H1 (cell line): ENCODE results near the gene NDUFB10. TPM values are rescaled to one million over a fixed set of nuclear protein-coding genes. Genes with fewer than 3 reads are reported as not detected.
A peak's percentile ranks its signal among the peaks of the same experiment; 100 is the strongest.

Experiments used
- CTCF ChIA-PET: fragments of 300-600 bp; sonication (Branson Sonifier 250); formaldehyde crosslinking; loops from one replicate; lab custom pipeline; 2021; ENCODE audit not compliant: partially characterized antibody; lab: Charles Lee
- POLR2A ChIA-PET: fragments of 300-600 bp; sonication (Branson Sonifier 250); formaldehyde crosslinking; loops from one replicate; lab custom pipeline; 2021; ENCODE audit warnings: inconsistent platforms; ENCODE audit not compliant: partially characterized antibody; lab: Charles Lee
- DNase-seq, 2 experiments: peaks; one replicate each; pipeline versions ENCODE4 v3.0.0 to v3.0.0-alpha.2; 2010 to 2022; ENCODE audit warnings: low spot score in 2 of 2, low read depth in 1 of 2, mixed read lengths in 1 of 2
- FAIRE-seq: peaks from 2 replicates; lab custom pipeline; 2011; peaks lifted over from hg19 to GRCh38; lab: Jason Lieb, UNC
- H2AFZ ChIP-seq: 2 replicates; pipeline ENCODE4 v1.8.1; 2012; ENCODE audit warnings: low read length, inconsistent platforms
- H2AK5ac ChIP-seq: 2 replicates; pipeline ENCODE4 v1.6.1; 2013; ENCODE audit warnings: low read depth, low read length
- H2BK120ac ChIP-seq: replicated peaks from 2 replicates; pipeline ENCODE3; 2013; ENCODE audit warnings: low read depth, low read length, inconsistent platforms
- H2BK12ac ChIP-seq: 2 replicates; pipeline ENCODE4 v1.6.1; 2013; ENCODE audit warnings: low read depth, low read length
- H2BK15ac ChIP-seq: 2 replicates; pipeline ENCODE4 v1.6.1; 2013; ENCODE audit warnings: low read length
- H2BK20ac ChIP-seq: 2 replicates; pipeline ENCODE4 v1.6.1; 2013; ENCODE audit warnings: low read length
- H2BK5ac ChIP-seq: 2 replicates; pipeline ENCODE4 v1.6.1; 2013; ENCODE audit warnings: low read depth, low read length
- H3K14ac ChIP-seq: 2 replicates; pipeline ENCODE4 v1.6.1; 2013; ENCODE audit warnings: inconsistent platforms; ENCODE audit not compliant: insufficient read length
- H3K18ac ChIP-seq: 2 replicates; pipeline ENCODE4 v1.6.1; 2013; ENCODE audit warnings: low read length; ENCODE audit errors: extremely low read depth
- H3K23ac ChIP-seq: 2 replicates; pipeline ENCODE4 v1.6.1; 2013; ENCODE audit warnings: inconsistent platforms; ENCODE audit not compliant: insufficient read length
- H3K23me2 ChIP-seq: 2 replicates; pipeline ENCODE4 v1.6.1; 2013; ENCODE audit warnings: low read depth, low read length
- H3K27ac ChIP-seq: 2 replicates; pipeline ENCODE4 v1.6.1; 2011; ENCODE audit warnings: low read depth, low read length, inconsistent platforms
- H3K27me3 ChIP-seq, 4 experiments: replicated peaks in 1 of 4; 1 replicate in 1 of 4; 2 replicates in 3 of 4; pipeline versions ENCODE4 v1.6.1 to v1.8.1; 2011 to 2013; ENCODE audit warnings: low read length in 3 of 4, mild to moderate bottlenecking in 3 of 4, inconsistent platforms in 2 of 4, mixed read lengths in 2 of 4, moderate library complexity in 1 of 4; ENCODE audit not compliant: control insufficient read depth in 3 of 4, insufficient read depth in 3 of 4; ENCODE audit errors: extremely low read depth in 1 of 4
- H3K36me3 ChIP-seq, 4 experiments: 2 replicates each; pipeline versions ENCODE4 v1.6.1 to v1.8.1; 2011 to 2013; ENCODE audit warnings: mild to moderate bottlenecking in 4 of 4, low read length in 3 of 4, moderate library complexity in 2 of 4, control low read depth in 1 of 4, inconsistent platforms in 1 of 4; ENCODE audit not compliant: insufficient read depth in 4 of 4, control insufficient read depth in 2 of 4
- H3K4ac ChIP-seq: replicated peaks from 2 replicates; pipeline ENCODE3; 2013; ENCODE audit warnings: low read length, low read depth, mixed read lengths, inconsistent platforms; ENCODE audit not compliant: insufficient read length
- H3K4me1 ChIP-seq, 4 experiments: replicated peaks in 1 of 4; 1 replicate in 1 of 4; 2 replicates in 3 of 4; pipeline versions ENCODE4 v1.6.1 to v1.8.1; 2011 to 2013; ENCODE audit warnings: low read length in 3 of 4, inconsistent platforms in 2 of 4, mixed read lengths in 1 of 4; ENCODE audit not compliant: insufficient read depth in 4 of 4, control insufficient read depth in 3 of 4
- H3K4me2 ChIP-seq, 2 experiments: 2 replicates each; pipeline versions ENCODE4 v1.6.1 to v1.8.1; 2011 to 2013; ENCODE audit warnings: low read depth in 2 of 2, low read length in 2 of 2, control low read depth in 1 of 2, inconsistent platforms in 1 of 2, mild to moderate bottlenecking in 1 of 2; ENCODE audit not compliant: insufficient read depth in 1 of 2
- H3K4me3 ChIP-seq, 4 experiments: fragments of 200-600, 300-600 bp in 1 of 4; sonication (generic), shearing (Covaris generic), sonication (Bioruptor Twin) in 1 of 4; 2 replicates each; pipeline versions ENCODE4 v1.5.1 to v1.8.1; 2011 to 2016; ENCODE audit warnings: low read length in 4 of 4, low read depth in 3 of 4, control low read depth in 2 of 4, inconsistent platforms in 2 of 4, mild to moderate bottlenecking in 2 of 4, mixed read lengths in 1 of 4, moderate library complexity in 1 of 4; ENCODE audit not compliant: insufficient read depth in 2 of 4; ENCODE audit errors: extremely low read depth in 1 of 4
- H3K56ac ChIP-seq: replicated peaks from 2 replicates; pipeline ENCODE3; 2013; ENCODE audit warnings: low read depth, mild to moderate bottlenecking, mixed read lengths, low read length, inconsistent platforms; ENCODE audit not compliant: insufficient read length
- H3K79me1 ChIP-seq: 2 replicates; pipeline ENCODE4 v1.6.1; 2013; ENCODE audit warnings: low read depth, low read length, control low read depth
- H3K79me2 ChIP-seq, 2 experiments: 2 replicates each; pipeline versions ENCODE4 v1.6.1 to v1.8.1; 2012 to 2013; ENCODE audit warnings: low read length in 2 of 2, mild to moderate bottlenecking in 2 of 2, inconsistent platforms in 1 of 2; ENCODE audit not compliant: insufficient read depth in 2 of 2, control insufficient read depth in 1 of 2
- H3K9ac ChIP-seq, 4 experiments: replicated peaks in 1 of 4; 1 replicate in 1 of 4; 2 replicates in 3 of 4; pipeline versions ENCODE4 v1.6.1 to v1.8.1; 2011 to 2013; ENCODE audit warnings: low read depth in 3 of 4, low read length in 3 of 4, control low read depth in 2 of 4, mild to moderate bottlenecking in 2 of 4, moderate library complexity in 2 of 4, inconsistent platforms in 1 of 4; ENCODE audit errors: extremely low read depth in 1 of 4
- H3K9me3 ChIP-seq, 2 experiments: 2 replicates each; pipeline versions ENCODE4 v1.6.1 to v1.8.1; 2012 to 2013; ENCODE audit warnings: mild to moderate bottlenecking in 2 of 2, moderate library complexity in 2 of 2, control low read depth in 1 of 2, inconsistent platforms in 1 of 2, low read depth in 1 of 2, low read length in 1 of 2, mixed read lengths in 1 of 2; ENCODE audit not compliant: insufficient read depth in 2 of 2
- H4K20me1 ChIP-seq, 2 experiments: replicated peaks in 1 of 2; 2 replicates each; pipeline versions ENCODE3 to v1.8.1; 2011 to 2013; ENCODE audit warnings: inconsistent platforms in 2 of 2, low read length in 2 of 2, mild to moderate bottlenecking in 1 of 2; ENCODE audit not compliant: insufficient read depth in 2 of 2, control insufficient read depth in 1 of 2
- H4K5ac ChIP-seq: 2 replicates; pipeline ENCODE4 v1.6.1; 2013; ENCODE audit warnings: low read length, low read depth, mixed read lengths, inconsistent platforms; ENCODE audit not compliant: insufficient read length
- H4K8ac ChIP-seq: 2 replicates; pipeline ENCODE4 v1.8.0; 2013; ENCODE audit warnings: mild to moderate bottlenecking, moderate library complexity, low read length, inconsistent platforms; ENCODE audit not compliant: insufficient read depth; ENCODE audit errors: extremely low read depth
- H4K91ac ChIP-seq: replicated peaks from 2 replicates; pipeline ENCODE3; 2013; ENCODE audit warnings: low read length, mixed read lengths, inconsistent platforms; ENCODE audit not compliant: insufficient read length
- ASH2L ChIP-seq: fragments of 200-600, 300-600 bp; sonication (generic); IDR thresholded peaks from one replicate; pipeline ENCODE4 v1.7.1; 2017; ENCODE audit warnings: low read length
- EGR1 ChIP-seq: IDR thresholded peaks from 2 replicates; pipeline ENCODE4 v1.6.1; 2011; ENCODE audit warnings: low read depth, low read length, borderline replicate concordance
- FOSL1 ChIP-seq: IDR thresholded peaks from 2 replicates; pipeline ENCODE4 v1.6.1; 2011; ENCODE audit warnings: mild to moderate bottlenecking, low read depth, low read length, moderate library complexity; ENCODE audit not compliant: insufficient read depth
- JUND ChIP-seq: IDR thresholded peaks from 2 replicates; pipeline ENCODE4 v1.6.1; 2011; ENCODE audit warnings: mild to moderate bottlenecking, improper control_type of control experiment, low read length
- MAFK ChIP-seq: IDR thresholded peaks from 2 replicates; pipeline ENCODE4 v1.6.1; 2012; ENCODE audit warnings: low read depth, mild to moderate bottlenecking, improper control_type of control experiment, low read length
- NANOG ChIP-seq: IDR thresholded peaks from 2 replicates; pipeline ENCODE4 v1.6.1; 2011; ENCODE audit warnings: low read length, low read depth, mild to moderate bottlenecking, inconsistent platforms; ENCODE audit not compliant: insufficient read depth, poor library complexity, severe bottlenecking
- RAD21 ChIP-seq, 2 experiments: IDR thresholded peaks in 1 of 2; conservative IDR thresholded peaks in 1 of 2; 2 replicates each; pipeline ENCODE4 v1.6.1; 2011; ENCODE audit warnings: low read depth in 2 of 2, low read length in 2 of 2, improper control_type of control experiment in 1 of 2, inconsistent platforms in 1 of 2, mild to moderate bottlenecking in 1 of 2, moderate library complexity in 1 of 2
- RBBP5 ChIP-seq: IDR thresholded peaks from 2 replicates; pipeline ENCODE4 v1.7.1; 2012; ENCODE audit warnings: low read depth, mild to moderate bottlenecking, inconsistent platforms, low read length, moderate library complexity, borderline replicate concordance
- SRF ChIP-seq: IDR thresholded peaks from 2 replicates; pipeline ENCODE4 v1.6.1; 2011; ENCODE audit warnings: mild to moderate bottlenecking, low read depth, low read length, moderate library complexity
- WGBS, 2 experiments: shearing (Covaris generic) in 1 of 2; methylation state at CpG; one replicate each; pipeline versions ENCODE4 v1.1.6 to v1.1.7; 2013 to 2015; ENCODE audit warnings: low lambda C conversion rate in 2 of 2, mixed read lengths in 2 of 2, inconsistent platforms in 1 of 2, low coverage in 1 of 2, missing lambda C conversion rate in 1 of 2; ENCODE audit not compliant: insufficient replicate concordance in 2 of 2, insufficient coverage in 1 of 2, insufficient read length in 1 of 2; ENCODE audit errors: extremely low coverage in 1 of 2, missing lambda C conversion rate in 1 of 2; 5-methylcytosine and 5-hydroxymethylcytosine counted together
- polyA plus RNA-seq, 7 experiments: library from polyadenylated mRNA; depleted of rRNA in 3 of 7; stranded (reverse) in 5 of 7; unstranded in 2 of 7; fragments of >200 nt in 5 of 7; fragments of 200-250 nt in 2 of 7; gene quantifications; 1 replicate in 5 of 7; 2 replicates in 1 of 7; 4 replicates in 1 of 7; pipeline versions ENCODE4 v1.2.1 to v1.2.3, GENCODE V29; 2011 to 2013; ENCODE audit warnings: missing spikeins in 2 of 7, mixed read lengths in 2 of 7
- total RNA-seq: library from RNA; stranded (reverse); fragmentation: NEBNext Ultra II Directional; extraction: Animal tissue kit (Norgen Biotek cat#: 25700); gene quantifications from 2 replicates; pipeline ENCODE4 v1.2.1, GENCODE V29; 2021
- TF ChIP-seq, protein P1 (sequence below): IDR thresholded peaks from 2 replicates; pipeline ENCODE4 v1.6.1; 2012; ENCODE audit warnings: inconsistent platforms

Gene NDUFB10
- total and polyA plus RNA-seq, 2 of the 8 experiments (the other 6 are each of a cell fraction or from before 2014, with no cell fraction given), result 183 to 194 TPM

DNA sequence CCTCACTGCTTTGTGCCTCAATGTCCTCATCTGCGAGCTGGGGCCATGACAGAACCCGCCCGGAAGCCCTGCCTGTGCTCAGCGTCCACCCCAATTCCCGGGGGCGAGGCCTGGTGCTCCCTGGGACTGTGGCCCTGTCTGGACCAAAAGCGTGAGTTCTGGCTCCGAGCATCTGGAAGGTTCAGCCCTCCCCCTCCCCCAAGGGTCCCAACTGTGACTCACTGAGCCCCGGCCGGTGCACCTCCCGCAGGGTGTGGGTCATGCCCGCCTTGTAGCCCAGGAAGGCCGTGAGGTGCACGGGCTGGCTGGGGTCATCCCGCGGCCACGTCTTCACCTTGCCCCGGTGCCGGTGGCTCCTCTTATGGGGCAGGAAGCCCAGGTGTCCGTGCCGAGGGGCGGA, 5.6 kb upstream of the NDUFB10 start:
- H3K4me2 ChIP-seq, result no peak overlapping the region
- H3K56ac ChIP-seq, result no peak overlapping the region
- no peak overlapping the region for H2BK12ac ChIP-seq
- no peak overlapping the region for H4K91ac ChIP-seq
- H2BK20ac ChIP-seq, result no peak overlapping the region
- H3K27me3 ChIP-seq, result peaks cover 0 to 2% (median 0%) of the 10 kb centered on the region in 4 experiments; a peak in 3 of 7 replicates
- CTCF ChIA-PET, result interaction anchor here (0.8 to 6.5 kb wide), 11 partner anchors 12 to 258 kb away, joined by 3 to 62 read pairs (median 3); partner anchors contain the start of genes MSRB1 and RNF151
- no peaks in the 10 kb centered on the region for H3K23me2 ChIP-seq
- H3K4me1 ChIP-seq, result no peaks in the 10 kb centered on the region
- peak overlapping the region; percentile 95 for H4K8ac ChIP-seq
- no peak overlapping the region for H3K18ac ChIP-seq
- FAIRE-seq, result no peak
- no peak overlapping the region for H3K27ac ChIP-seq
- no peaks in the 10 kb centered on the region for H3K79me2 ChIP-seq
- no peak overlapping the region for H3K23ac ChIP-seq
- no peak overlapping the region for H3K4me3 ChIP-seq
- H2BK15ac ChIP-seq, result no peak overlapping the region
- no peaks in the 10 kb centered on the region for H3K79me1 ChIP-seq
- H3K9ac ChIP-seq, result no peak overlapping the region
- no peak overlapping the region for H3K14ac ChIP-seq
- H4K20me1 ChIP-seq, result no peaks in the 10 kb centered on the region
- H3K9me3 ChIP-seq, result no peaks in the 10 kb centered on the region
- POLR2A ChIA-PET, result interaction anchor here (1.4 to 19.8 kb wide), 4 partner anchors 10 to 201 kb away, joined by 3 to 336 read pairs (median 84); partner anchors contain the start of genes MSRB1, NDUFB10, RNF151 and RPS2
- no peak overlapping the region for H2BK120ac ChIP-seq
- no peak overlapping the region; the same call in 1 of the 2 replicates for H2BK5ac ChIP-seq
- 90% methylated on average over 19 of the region's 22 CpGs; no CpG with 5 or more reads in 1 of the 2 experiments for WGBS, 2 experiments
- no peak overlapping the region for H4K5ac ChIP-seq
- H3K4ac ChIP-seq, result no peak overlapping the region
- no peaks in the 10 kb centered on the region for H3K36me3 ChIP-seq
- H2AK5ac ChIP-seq, result no peak overlapping the region
- DNase-seq, result no peak
- H2AFZ ChIP-seq, result no peak overlapping the region
- TF ChIP-seq MAFK (no peak), ASH2L (no peak), NANOG (no peak), RAD21 (IDR thresholded peaks at IDR 0.05 in 1 of 2, conservative IDR thresholded peaks at IDR 0.05 in 1 of 2; ENCODE audit: low read depth in 2 of 2, low read length in 2 of 2) (no peak), JUND (no peak), FOSL1 (no peak), RBBP5 (no peak), EGR1 (no peak), SRF (no peak)
- TF ChIP-seq, protein P1, sequence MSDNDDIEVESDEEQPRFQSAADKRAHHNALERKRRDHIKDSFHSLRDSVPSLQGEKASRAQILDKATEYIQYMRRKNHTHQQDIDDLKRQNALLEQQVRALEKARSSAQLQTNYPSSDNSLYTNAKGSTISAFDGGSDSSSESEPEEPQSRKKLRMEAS, result no peak
